DND-41 (cell line): ENCODE measurements around the gene DAGLA.
"Not testable (repeated sequence)": the region's sequence is repeated elsewhere in the genome, so short reads cannot be mapped to it uniquely, and the experiment has no call there.

Source experiments
- ATAC-seq: fragments of 200-7000 bp; cut with Tn5 transposase; 3 replicates; pipeline ENCODE4 v1.9.1; 2021; ENCODE audit warnings: low read depth; ENCODE audit not compliant: insufficient read depth
- DNase-seq: peaks from one replicate; pipeline ENCODE4 v3.0.0-alpha.2; 2020
- H2AFZ ChIP-seq: 2 replicates; pipeline ENCODE4 v1.6.0; 2012; ENCODE audit warnings: low read depth, low read length
- H3K27ac ChIP-seq: 2 replicates; pipeline ENCODE4 v1.5.1; 2012; ENCODE audit warnings: low read length, inconsistent platforms
- H3K27me3 ChIP-seq: fragments of 200-600 bp; sonication (generic); 2 replicates; pipeline ENCODE4 v1.6.0; 2012; ENCODE audit warnings: low read length, mild to moderate bottlenecking, inconsistent platforms; ENCODE audit not compliant: insufficient read depth, poor library complexity
- H3K36me3 ChIP-seq: 2 replicates; pipeline ENCODE4 v1.5.1; 2012; ENCODE audit warnings: low read length, inconsistent platforms; ENCODE audit not compliant: insufficient read depth
- H3K4me1 ChIP-seq: 2 replicates; pipeline ENCODE4 v1.5.1; 2012; ENCODE audit warnings: mild to moderate bottlenecking, low read length; ENCODE audit not compliant: insufficient read depth
- H3K4me2 ChIP-seq: 2 replicates; pipeline ENCODE4 v1.6.0; 2012; ENCODE audit warnings: mild to moderate bottlenecking, moderate library complexity, low read length, inconsistent platforms; ENCODE audit not compliant: insufficient read depth
- H3K4me3 ChIP-seq, 2 experiments: fragments of 200-600 bp in 1 of 2; shearing (Covaris generic) in 1 of 2; 2 replicates each; pipeline ENCODE4 v1.5.1; 2012 to 2016; ENCODE audit warnings: inconsistent platforms in 2 of 2, low read length in 2 of 2, mild to moderate bottlenecking in 2 of 2, low read depth in 1 of 2, moderate library complexity in 1 of 2
- H3K79me2 ChIP-seq: 2 replicates; pipeline ENCODE4 v1.6.0; 2012; ENCODE audit warnings: low read length, inconsistent platforms; ENCODE audit not compliant: insufficient read depth
- H3K9ac ChIP-seq: 2 replicates; pipeline ENCODE4 v1.6.0; 2012; ENCODE audit warnings: low read depth, mild to moderate bottlenecking, inconsistent platforms, low read length, moderate library complexity
- H3K9me3 ChIP-seq: 2 replicates; pipeline ENCODE4 v1.5.1; 2012; ENCODE audit warnings: low read length, moderate library complexity, mild to moderate bottlenecking, inconsistent platforms; ENCODE audit not compliant: insufficient read depth, severe bottlenecking
- H4K20me1 ChIP-seq: 2 replicates; pipeline ENCODE4 v1.6.0; 2012; ENCODE audit warnings: low read length; ENCODE audit not compliant: insufficient read depth
- EZH2 ChIP-seq: IDR thresholded peaks from 3 replicates; pipeline ENCODE4 v1.6.1; 2012; ENCODE audit warnings: borderline replicate concordance, low read depth, mild to moderate bottlenecking, moderate library complexity, low read length, inconsistent platforms; ENCODE audit not compliant: severe bottlenecking
- TF ChIP-seq, protein P1 (sequence below): IDR thresholded peaks from 2 replicates; pipeline ENCODE4 v1.5.1; 2012; ENCODE audit warnings: borderline replicate concordance, low read length, moderate library complexity, mild to moderate bottlenecking; ENCODE audit not compliant: poor library complexity, severe bottlenecking; ENCODE audit errors: extremely low read depth

Gene DAGLA

DNA sequence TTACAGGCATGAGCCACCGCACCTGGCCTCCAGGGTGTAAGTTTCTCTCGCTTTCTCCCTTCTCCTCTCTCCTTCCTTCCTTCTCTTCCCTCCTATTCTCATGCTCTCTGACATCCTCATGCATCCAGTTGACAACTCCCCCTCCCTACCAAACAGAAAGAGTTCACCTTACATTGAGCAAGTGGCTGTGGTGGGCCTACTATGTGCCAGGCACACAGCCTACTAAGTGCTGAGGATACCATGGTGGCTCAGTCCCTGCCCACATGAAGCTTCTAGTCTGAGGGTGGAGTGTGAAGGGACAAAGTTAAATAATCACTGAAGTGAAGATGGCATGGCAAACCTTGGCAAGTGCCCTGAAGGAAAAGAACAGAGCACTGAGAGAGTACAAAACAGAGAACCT, 9.6 kb upstream of the DAGLA start:
- no peaks in the 10 kb centered on the region for H3K4me1 ChIP-seq
- no peak for DNase-seq

DNA sequence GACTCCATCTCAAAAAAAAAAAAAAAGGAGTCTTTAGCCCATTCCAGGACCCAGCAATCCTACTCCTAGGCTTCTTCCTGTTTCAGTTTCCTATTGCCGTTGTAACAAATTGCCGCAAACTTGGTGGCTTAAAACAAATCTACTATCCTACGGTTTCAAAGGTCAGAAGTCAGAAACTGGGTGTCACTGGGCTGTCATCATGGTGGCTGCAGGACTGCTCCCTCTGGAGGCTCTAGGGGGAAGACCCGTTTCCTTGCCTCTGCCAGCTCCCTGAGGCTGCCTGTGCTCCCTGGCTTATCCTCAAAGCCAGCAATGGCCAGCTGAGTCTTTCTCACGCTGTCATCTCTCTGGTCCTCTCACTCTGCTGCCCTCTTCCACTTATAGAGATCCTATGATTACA, 8.7 kb upstream of the DAGLA start:
- Histone ChIP-seq H3K4me1 (no peaks in the 10 kb centered on the region), H3K79me2 (no peaks in the 10 kb centered on the region), H3K9me3 (no peaks in the 10 kb centered on the region), H3K36me3 (no peaks in the 10 kb centered on the region), H2AFZ (no peak overlapping the region), H3K27me3 (peaks cover 13% of the 10 kb centered on the region), H3K27ac (no peak overlapping the region), H4K20me1 (no peaks in the 10 kb centered on the region), H3K4me3 (no peak overlapping the region), H3K9ac (no peak overlapping the region), H3K4me2 (no peak overlapping the region)
- no peak for DNase-seq
- no peak for ATAC-seq
- no peak for TF ChIP-seq EZH2
- TF ChIP-seq, protein P1, sequence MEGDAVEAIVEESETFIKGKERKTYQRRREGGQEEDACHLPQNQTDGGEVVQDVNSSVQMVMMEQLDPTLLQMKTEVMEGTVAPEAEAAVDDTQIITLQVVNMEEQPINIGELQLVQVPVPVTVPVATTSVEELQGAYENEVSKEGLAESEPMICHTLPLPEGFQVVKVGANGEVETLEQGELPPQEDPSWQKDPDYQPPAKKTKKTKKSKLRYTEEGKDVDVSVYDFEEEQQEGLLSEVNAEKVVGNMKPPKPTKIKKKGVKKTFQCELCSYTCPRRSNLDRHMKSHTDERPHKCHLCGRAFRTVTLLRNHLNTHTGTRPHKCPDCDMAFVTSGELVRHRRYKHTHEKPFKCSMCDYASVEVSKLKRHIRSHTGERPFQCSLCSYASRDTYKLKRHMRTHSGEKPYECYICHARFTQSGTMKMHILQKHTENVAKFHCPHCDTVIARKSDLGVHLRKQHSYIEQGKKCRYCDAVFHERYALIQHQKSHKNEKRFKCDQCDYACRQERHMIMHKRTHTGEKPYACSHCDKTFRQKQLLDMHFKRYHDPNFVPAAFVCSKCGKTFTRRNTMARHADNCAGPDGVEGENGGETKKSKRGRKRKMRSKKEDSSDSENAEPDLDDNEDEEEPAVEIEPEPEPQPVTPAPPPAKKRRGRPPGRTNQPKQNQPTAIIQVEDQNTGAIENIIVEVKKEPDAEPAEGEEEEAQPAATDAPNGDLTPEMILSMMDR = peak; percentile 29

More for the DNA sequence above, 9.6 kb upstream of the DAGLA start:
- no peaks in the 10 kb centered on the region for H4K20me1 ChIP-seq
- ATAC-seq = no peak
- no peak overlapping the region for H3K4me2 ChIP-seq
- no peak for TF ChIP-seq EZH2
- TF ChIP-seq, protein P1 = no peak
- H3K79me2 ChIP-seq = no peaks in the 10 kb centered on the region
- H3K27me3 ChIP-seq = peaks cover 5% of the 10 kb centered on the region
- H3K4me3 ChIP-seq = no peak overlapping the region
- H3K9ac ChIP-seq = no peak overlapping the region
- H2AFZ ChIP-seq = no peak overlapping the region
- H3K36me3 ChIP-seq = no peaks in the 10 kb centered on the region
- H3K9me3 ChIP-seq = no peaks in the 10 kb centered on the region
- no peak overlapping the region for H3K27ac ChIP-seq

DNA sequence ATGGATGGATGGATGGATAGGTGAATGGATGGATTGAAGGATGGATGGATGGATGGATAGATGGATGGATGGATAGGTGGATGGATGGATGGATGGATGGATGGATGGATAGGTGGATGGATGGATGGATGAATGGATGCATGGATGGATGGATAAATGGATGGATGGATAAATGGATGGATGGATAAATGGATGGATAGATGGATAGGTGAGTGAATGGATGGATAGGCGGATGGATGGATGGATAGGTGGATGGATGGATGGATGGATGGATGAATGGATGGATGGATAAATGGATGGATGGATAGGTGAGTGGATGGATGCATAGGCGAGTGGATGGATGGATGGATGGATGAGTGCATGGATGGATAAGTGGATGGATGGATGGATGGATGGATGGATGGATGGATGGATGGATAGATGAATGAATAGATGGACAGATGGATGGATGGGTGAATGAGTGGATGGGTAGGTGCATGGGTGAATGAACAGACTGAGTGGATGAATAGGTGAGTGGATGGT, 6.2 kb upstream of the DAGLA start:
- not testable (repeated sequence) for H4K20me1 ChIP-seq, H2AFZ ChIP-seq, H3K4me2 ChIP-seq, H3K9ac ChIP-seq, H3K79me2 ChIP-seq, H3K27ac ChIP-seq, DNase-seq, H3K36me3 ChIP-seq, H3K4me1 ChIP-seq, ATAC-seq, H3K27me3 ChIP-seq, H3K9me3 ChIP-seq, H3K4me3 ChIP-seq

DNA sequence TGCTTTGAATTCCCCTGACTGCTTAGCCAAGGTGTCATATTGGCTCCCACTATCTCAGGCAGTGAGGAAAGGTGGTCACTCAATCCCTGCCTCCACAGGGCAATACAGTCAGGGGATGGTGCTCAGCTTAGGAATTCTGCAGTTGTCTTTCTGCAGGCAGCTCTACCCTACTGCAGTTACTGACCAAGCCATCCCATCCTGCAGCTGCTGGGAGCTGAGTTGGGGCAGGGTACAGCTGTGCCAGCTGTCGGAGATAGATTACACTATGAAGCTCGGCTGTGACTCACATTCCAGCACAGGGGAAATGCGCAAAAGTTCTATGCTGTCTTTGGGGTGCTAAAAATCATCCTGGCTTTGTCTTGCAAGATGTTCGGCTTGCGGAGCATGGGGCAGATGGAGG, 4.4 kb upstream of the DAGLA start:
- Histone ChIP-seq H3K27ac (no peak overlapping the region), H3K4me2 (no peak overlapping the region), H3K79me2 (no peaks in the 10 kb centered on the region), H4K20me1 (no peaks in the 10 kb centered on the region), H3K4me3 (no peak overlapping the region), H3K36me3 (no peaks in the 10 kb centered on the region), H3K9me3 (no peaks in the 10 kb centered on the region), H3K4me1 (no peaks in the 10 kb centered on the region), H3K27me3 (peaks cover 9% of the 10 kb centered on the region), H3K9ac (no peak overlapping the region), H2AFZ (no peak overlapping the region)
- no peak for ATAC-seq
- no peak for DNase-seq
- no peak for TF ChIP-seq EZH2
- TF ChIP-seq, protein P1 = no peak
